ENCODE measurements around the gene CYP26C1. TPM values are rescaled to one million over a fixed set of nuclear protein-coding genes. Genes with fewer than 3 reads are reported as not detected.

CYP26C1 gene
- total RNA-seq, 6 experiments from 2014 or later, result 0.07 to 0.12 (median 0.10) TPM; not detected in 3

DNA sequence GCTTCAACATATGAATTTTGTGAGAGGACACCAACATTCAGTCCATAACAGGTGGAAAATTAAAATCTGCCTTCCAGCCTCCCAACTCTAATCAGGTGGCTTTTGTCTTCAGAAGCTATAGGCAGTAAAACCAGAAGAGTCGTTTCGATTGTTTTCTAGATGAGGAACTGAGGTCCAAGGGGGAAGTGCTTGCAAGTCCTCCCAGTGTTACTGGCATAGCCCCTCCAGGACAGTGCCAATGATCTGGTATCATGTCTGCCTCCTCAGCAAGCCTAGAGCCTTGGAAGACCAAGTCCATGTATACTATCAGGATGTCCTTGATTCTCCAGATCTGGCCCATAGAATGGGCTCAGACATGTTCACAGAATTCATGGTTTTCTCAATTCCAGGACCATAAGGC lies 30.0 kb downstream of the CYP26C1 start:
- Histone ChIP-seq H3K36me3 (no peaks in the 10 kb centered on the region), H3K27me3 (no peaks in the 10 kb centered on the region), H3K9me3 (no peaks in the 10 kb centered on the region), H3K27ac (no peak overlapping the region), H3K4me1 (no peaks in the 10 kb centered on the region), H3K4me3 (no peak overlapping the region)
- ATAC-seq (no peak), DNase-seq (no peak)
- 83% methylated on average over 2 of the region's 2 CpGs for WGBS (ENCODE audit: insufficient coverage, low coverage, low lambda C conversion rate, missing lambda C conversion rate)
- intact Hi-C loops (cut with DNase I), result no loop called here
- TF ChIP-seq, protein P1, sequence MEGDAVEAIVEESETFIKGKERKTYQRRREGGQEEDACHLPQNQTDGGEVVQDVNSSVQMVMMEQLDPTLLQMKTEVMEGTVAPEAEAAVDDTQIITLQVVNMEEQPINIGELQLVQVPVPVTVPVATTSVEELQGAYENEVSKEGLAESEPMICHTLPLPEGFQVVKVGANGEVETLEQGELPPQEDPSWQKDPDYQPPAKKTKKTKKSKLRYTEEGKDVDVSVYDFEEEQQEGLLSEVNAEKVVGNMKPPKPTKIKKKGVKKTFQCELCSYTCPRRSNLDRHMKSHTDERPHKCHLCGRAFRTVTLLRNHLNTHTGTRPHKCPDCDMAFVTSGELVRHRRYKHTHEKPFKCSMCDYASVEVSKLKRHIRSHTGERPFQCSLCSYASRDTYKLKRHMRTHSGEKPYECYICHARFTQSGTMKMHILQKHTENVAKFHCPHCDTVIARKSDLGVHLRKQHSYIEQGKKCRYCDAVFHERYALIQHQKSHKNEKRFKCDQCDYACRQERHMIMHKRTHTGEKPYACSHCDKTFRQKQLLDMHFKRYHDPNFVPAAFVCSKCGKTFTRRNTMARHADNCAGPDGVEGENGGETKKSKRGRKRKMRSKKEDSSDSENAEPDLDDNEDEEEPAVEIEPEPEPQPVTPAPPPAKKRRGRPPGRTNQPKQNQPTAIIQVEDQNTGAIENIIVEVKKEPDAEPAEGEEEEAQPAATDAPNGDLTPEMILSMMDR (IDR thresholded peaks at IDR 0.05), result no peak
- TF ChIP-seq POLR2A (IDR thresholded peaks at IDR 0.05), result no peak

DNA sequence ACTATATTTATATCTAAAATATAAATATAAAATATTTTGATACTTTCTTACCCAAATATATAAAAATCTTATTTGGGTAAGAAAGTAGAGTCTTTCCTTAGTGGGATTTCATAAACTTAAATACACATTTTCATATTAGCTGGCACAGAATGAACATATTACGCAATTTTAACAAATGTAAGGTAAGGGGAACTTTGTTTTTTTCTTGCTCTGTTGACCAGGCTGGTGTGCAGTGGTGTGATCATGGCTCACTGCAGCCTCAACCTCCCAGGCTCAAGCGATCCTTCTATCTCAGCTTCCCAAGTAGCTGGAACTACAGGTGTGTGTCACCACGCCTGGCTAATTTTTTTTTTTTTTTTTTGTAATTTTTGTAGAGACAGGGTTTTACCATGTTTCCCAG lies 31.4 kb downstream of the CYP26C1 start:
- Histone ChIP-seq H3K4me3 (no peak overlapping the region), H3K4me1 (no peaks in the 10 kb centered on the region), H3K27me3 (no peaks in the 10 kb centered on the region), H3K36me3 (no peaks in the 10 kb centered on the region), H3K9me3 (no peaks in the 10 kb centered on the region), H3K27ac (no peak overlapping the region)
- intact Hi-C loops (cut with DNase I), result no loop called here
- WGBS (ENCODE audit: insufficient coverage, low coverage, low lambda C conversion rate, missing lambda C conversion rate), result 100% methylated on average over 3 of the region's 3 CpGs
- no peak for TF ChIP-seq POLR2A (IDR thresholded peaks at IDR 0.05)
- TF ChIP-seq, protein P1 (IDR thresholded peaks at IDR 0.05), result no peak
- no peak for DNase-seq
- ATAC-seq, result no peak

GRCh38 chr10:93095225-93095624 lies 34.6 kb downstream of the CYP26C1 start:
- no peak overlapping the region for H3K4me3 ChIP-seq
- intact Hi-C loops (cut with DNase I), result no loop called here
- no peak for ATAC-seq

DNA sequence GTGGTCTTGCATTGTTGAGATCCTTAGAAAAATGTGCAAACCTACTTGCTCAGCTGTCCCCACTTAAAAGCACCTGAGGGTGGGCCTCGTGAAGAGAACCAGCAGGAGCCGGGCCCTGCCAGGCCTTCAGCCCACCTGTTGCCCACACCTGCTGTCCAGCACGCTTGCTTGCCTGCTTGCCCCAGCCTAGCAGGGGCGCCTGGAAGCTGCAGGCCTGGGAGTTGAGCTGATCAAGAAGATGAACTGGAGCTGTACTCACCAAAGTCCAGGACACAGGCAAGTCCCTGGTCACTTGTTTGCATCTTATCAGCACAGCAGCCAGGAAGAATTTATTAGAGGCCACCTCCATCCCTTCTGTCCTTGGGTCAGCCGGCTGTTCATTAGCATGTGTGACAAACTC lies 36.3 kb downstream of the CYP26C1 start:
- DNase-seq (no peak), ATAC-seq (no peak)
- Histone ChIP-seq H3K9me3 (no peaks in the 10 kb centered on the region), H3K36me3 (no peaks in the 10 kb centered on the region), H3K4me1 (no peaks in the 10 kb centered on the region), H3K4me3 (no peak overlapping the region), H3K27me3 (no peaks in the 10 kb centered on the region), H3K27ac (no peak overlapping the region)
- intact Hi-C loops (cut with DNase I), result no loop called here
- WGBS (ENCODE audit: insufficient coverage, low coverage, low lambda C conversion rate, missing lambda C conversion rate), result no CpG with 5 or more reads among the region's 5 CpGs
- no peak for TF ChIP-seq POLR2A (IDR thresholded peaks at IDR 0.05)
- TF ChIP-seq, protein P1 (IDR thresholded peaks at IDR 0.05), result no peak

More at GRCh38 chr10:93095225-93095624, 34.6 kb downstream of the CYP26C1 start:
- Histone ChIP-seq H3K9me3 (no peaks in the 10 kb centered on the region), H3K4me1 (no peaks in the 10 kb centered on the region), H3K36me3 (no peaks in the 10 kb centered on the region), H3K27ac (no peak overlapping the region), H3K27me3 (no peaks in the 10 kb centered on the region)
- DNase-seq, result no peak
- 83% methylated on average over 1 of the region's 1 CpG for WGBS (ENCODE audit: insufficient coverage, low coverage, low lambda C conversion rate, missing lambda C conversion rate)
- TF ChIP-seq, protein P1 (IDR thresholded peaks at IDR 0.05), result no peak
- no peak for TF ChIP-seq POLR2A (IDR thresholded peaks at IDR 0.05)

DNA sequence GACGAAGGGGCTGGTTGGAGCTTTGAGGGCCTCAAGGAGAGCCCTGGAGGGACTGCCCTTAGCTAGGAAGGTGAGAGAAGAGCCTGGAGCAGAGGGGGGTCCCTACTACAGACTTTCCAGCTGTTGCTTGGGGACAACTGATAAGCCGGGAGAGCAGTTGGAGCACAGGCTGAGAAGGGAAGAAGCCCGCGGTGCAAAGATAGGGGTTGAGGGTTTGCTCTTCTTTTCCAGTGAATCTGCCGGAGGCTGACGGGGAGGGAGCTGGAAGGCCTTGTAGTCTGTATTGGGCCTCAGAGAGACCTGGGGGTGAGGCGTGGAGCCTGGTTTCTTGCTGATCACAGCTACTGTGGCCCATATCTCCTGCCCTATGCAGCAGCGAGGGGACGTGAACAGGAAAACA lies 36.8 kb downstream of the CYP26C1 start:
- Histone ChIP-seq H3K36me3 (no peaks in the 10 kb centered on the region), H3K4me3 (no peak overlapping the region), H3K27me3 (no peaks in the 10 kb centered on the region), H3K27ac (no peak overlapping the region), H3K9me3 (no peaks in the 10 kb centered on the region), H3K4me1 (no peaks in the 10 kb centered on the region)
- intact Hi-C loops (cut with DNase I), result no loop called here
- WGBS (ENCODE audit: insufficient coverage, low coverage, low lambda C conversion rate, missing lambda C conversion rate), result 73% methylated on average over 4 of the region's 9 CpGs
- DNase-seq, result no peak
- ATAC-seq, result no peak
- TF ChIP-seq, protein P1 (IDR thresholded peaks at IDR 0.05), result no peak

Data from right lobe of liver (tissue), 6 donors.